ENCODE data around the gene TMEM263. TPM values are rescaled to one million over a fixed set of nuclear protein-coding genes. Genes with fewer than 3 reads are reported as not detected.
A peak's percentile ranks its signal among the peaks of the same experiment; 100 is the strongest.

Gene TMEM263
- polyA plus RNA-seq, 1 of the 3 experiments (the other 2 are of a cell fraction) = 16.9 TPM

DNA sequence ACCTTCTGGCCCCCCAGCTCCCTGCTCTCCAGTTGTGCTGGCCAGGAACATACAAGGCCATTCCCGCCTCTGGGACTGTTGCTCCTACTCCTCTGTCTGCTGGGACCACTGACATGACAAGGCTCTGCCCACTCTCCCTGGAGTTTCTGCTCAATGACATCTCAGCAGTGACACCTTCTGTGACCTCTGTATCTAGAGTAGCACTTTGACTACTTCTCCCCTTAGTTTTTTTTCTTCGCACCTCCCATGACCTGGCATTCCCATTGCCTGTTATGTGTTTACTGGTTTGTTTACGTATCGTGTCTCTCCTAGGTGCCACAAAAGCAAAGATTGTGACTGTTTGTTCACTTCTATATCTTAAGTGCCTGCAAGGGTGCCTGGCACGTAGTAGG is 40.1 kb upstream of the TMEM263 start:
- TF ChIP-seq, protein P1, sequence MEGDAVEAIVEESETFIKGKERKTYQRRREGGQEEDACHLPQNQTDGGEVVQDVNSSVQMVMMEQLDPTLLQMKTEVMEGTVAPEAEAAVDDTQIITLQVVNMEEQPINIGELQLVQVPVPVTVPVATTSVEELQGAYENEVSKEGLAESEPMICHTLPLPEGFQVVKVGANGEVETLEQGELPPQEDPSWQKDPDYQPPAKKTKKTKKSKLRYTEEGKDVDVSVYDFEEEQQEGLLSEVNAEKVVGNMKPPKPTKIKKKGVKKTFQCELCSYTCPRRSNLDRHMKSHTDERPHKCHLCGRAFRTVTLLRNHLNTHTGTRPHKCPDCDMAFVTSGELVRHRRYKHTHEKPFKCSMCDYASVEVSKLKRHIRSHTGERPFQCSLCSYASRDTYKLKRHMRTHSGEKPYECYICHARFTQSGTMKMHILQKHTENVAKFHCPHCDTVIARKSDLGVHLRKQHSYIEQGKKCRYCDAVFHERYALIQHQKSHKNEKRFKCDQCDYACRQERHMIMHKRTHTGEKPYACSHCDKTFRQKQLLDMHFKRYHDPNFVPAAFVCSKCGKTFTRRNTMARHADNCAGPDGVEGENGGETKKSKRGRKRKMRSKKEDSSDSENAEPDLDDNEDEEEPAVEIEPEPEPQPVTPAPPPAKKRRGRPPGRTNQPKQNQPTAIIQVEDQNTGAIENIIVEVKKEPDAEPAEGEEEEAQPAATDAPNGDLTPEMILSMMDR (IDR thresholded peaks at IDR 0.05) = no peak
- no peak for TF ChIP-seq SIN3A (IDR thresholded peaks at IDR 0.05; ENCODE audit: borderline replicate concordance, low read depth, low read length)
- Histone ChIP-seq H2AFZ (ENCODE audit: low read depth) (no peak overlapping the region), H3K9me3 (no peaks in the 10 kb centered on the region), H3K4me1 (ENCODE audit: control insufficient read depth in 1 of 2, insufficient read depth in 2 of 2, low read depth in 1 of 2, low read length in 1 of 2) (no peaks in the 10 kb centered on the region), H3K27me3 (ENCODE audit: insufficient read depth) (no peaks in the 10 kb centered on the region), H4K20me1 (ENCODE audit: insufficient read depth) (no peaks in the 10 kb centered on the region), H3K9me2 (no peaks in the 10 kb centered on the region), H3K9ac (no peak overlapping the region), H3K36me3 (replicated peaks in 1 of 2; ENCODE audit: control insufficient read depth in 1 of 2, insufficient read depth in 2 of 2, low read length in 1 of 2) (no peaks in the 10 kb centered on the region), H3K4me3 (ENCODE audit: low read depth in 2 of 2, low read length in 1 of 2) (no peak overlapping the region), H3K27ac (ENCODE audit: low read depth in 2 of 2, low read length in 1 of 2) (no peak overlapping the region), H3K79me2 (ENCODE audit: insufficient read depth) (no peaks in the 10 kb centered on the region), H3K4me2 (no peak overlapping the region), H3F3A (replicated peaks; ENCODE audit: insufficient read depth) (no peaks in the 10 kb centered on the region)
- no peak for DNase-seq
- ChIA-PET CTCF (interaction anchor here (0.6 to 2.7 kb wide), 3 partner anchors 12 to 558 kb away, joined by 3 to 7 read pairs (median 3); partner anchors contain the start of gene POLR3B), POLR2A (interaction anchor here (0.5 kb wide), 1 partner anchor 9 kb away, joined by 3 read pairs; no protein-coding TSS in a partner anchor)
- WGBS (ENCODE audit: low lambda C conversion rate) = 56% methylated on average over 5 of the region's 5 CpGs

DNA sequence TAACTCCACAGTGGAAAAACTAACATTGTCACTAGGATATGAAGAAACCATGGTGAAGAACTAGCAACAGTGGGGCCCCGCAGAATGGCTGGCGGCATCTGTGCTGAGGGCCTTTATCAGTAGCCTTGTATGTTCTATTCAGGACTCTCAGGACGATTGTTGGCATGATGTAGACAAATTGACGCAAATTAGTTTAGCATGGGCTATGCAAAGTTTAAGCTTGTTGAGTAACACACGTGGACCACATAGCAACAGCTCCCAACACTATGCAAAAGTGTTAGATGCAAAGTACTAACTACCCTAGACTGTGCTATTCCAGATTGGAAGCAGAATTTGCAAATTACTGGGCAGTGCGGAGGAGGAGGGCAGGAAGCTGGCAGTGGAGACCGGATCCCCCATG is 38.2 kb upstream of the TMEM263 start:
- TF ChIP-seq YY1 (IDR thresholded peaks at IDR 0.05; ENCODE audit: low read depth) (no peak), ELF1 (IDR thresholded peaks at IDR 0.05) (no peak), FOXJ3 (CRISPR knock-in tag; IDR thresholded peaks at IDR 0.05) (no peak), GABPA (IDR thresholded peaks at IDR 0.05; ENCODE audit: low read depth) (no peak), SIN3A (IDR thresholded peaks at IDR 0.05; ENCODE audit: borderline replicate concordance, low read depth, low read length) (no peak), RXRA (IDR thresholded peaks at IDR 0.05; ENCODE audit: borderline replicate concordance, low read depth) (no peak), FOSL2 (IDR thresholded peaks at IDR 0.05; ENCODE audit: borderline replicate concordance, low read depth) (no peak)
- H2AFZ ChIP-seq (ENCODE audit: low read depth) = no peak overlapping the region
- 68% methylated on average over 7 of the region's 7 CpGs for WGBS (ENCODE audit: low lambda C conversion rate)
- no peaks in the 10 kb centered on the region for H3F3A ChIP-seq (replicated peaks; ENCODE audit: insufficient read depth)
- H3K36me3 ChIP-seq (replicated peaks in 1 of 2; ENCODE audit: control insufficient read depth in 1 of 2, insufficient read depth in 2 of 2, low read length in 1 of 2) = no peaks in the 10 kb centered on the region
- no peaks in the 10 kb centered on the region for H3K9me2 ChIP-seq
- H3K4me1 ChIP-seq (ENCODE audit: control insufficient read depth in 1 of 2, insufficient read depth in 2 of 2, low read depth in 1 of 2, low read length in 1 of 2) = no peaks in the 10 kb centered on the region
- H3K4me2 ChIP-seq = no peak overlapping the region
- CTCF ChIA-PET = interaction anchor here (0.9 to 2.9 kb wide), 4 partner anchors 37 to 691 kb away, joined by 3 to 49 read pairs (median 20); partner anchors contain the start of gene POLR3B
- H3K9ac ChIP-seq = no peak overlapping the region
- DNase-seq = no peak
- no peak overlapping the region for H3K27ac ChIP-seq (ENCODE audit: low read depth in 2 of 2, low read length in 1 of 2)
- H3K4me3 ChIP-seq (ENCODE audit: low read depth in 2 of 2, low read length in 1 of 2) = no peak overlapping the region
- H3K79me2 ChIP-seq (ENCODE audit: insufficient read depth) = no peaks in the 10 kb centered on the region
- H3K9me3 ChIP-seq = no peaks in the 10 kb centered on the region
- H3K27me3 ChIP-seq (ENCODE audit: insufficient read depth) = no peaks in the 10 kb centered on the region
- no peaks in the 10 kb centered on the region for H4K20me1 ChIP-seq (ENCODE audit: insufficient read depth)
- POLR2A ChIA-PET = no interaction called here

DNA sequence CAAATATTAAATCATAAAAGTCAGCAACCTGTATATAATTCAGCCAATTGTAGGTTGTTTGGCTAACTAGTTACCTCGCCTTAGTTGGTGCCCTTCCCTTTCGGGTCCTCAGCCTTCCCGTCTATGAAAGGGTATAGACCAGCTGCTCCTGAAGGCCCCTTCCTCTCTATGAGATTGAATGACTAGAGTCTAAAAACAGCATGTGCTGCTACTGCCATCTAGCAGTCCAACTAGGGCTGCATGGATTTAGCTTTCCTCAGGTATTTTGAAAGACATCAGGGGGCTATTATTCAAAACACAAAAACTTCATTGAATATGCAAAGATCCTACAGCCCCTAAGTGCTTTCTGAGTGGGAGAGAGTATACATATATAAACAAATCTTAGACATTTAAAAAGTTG is 37.0 kb upstream of the TMEM263 start:
- no peaks in the 10 kb centered on the region for H3K9me2 ChIP-seq
- no peak overlapping the region; a peak in 1 of 4 replicates for H3K4me3 ChIP-seq (ENCODE audit: low read depth in 2 of 2, low read length in 1 of 2)
- no peak overlapping the region for H3K27ac ChIP-seq (ENCODE audit: low read depth in 2 of 2, low read length in 1 of 2)
- no peaks in the 10 kb centered on the region for H3F3A ChIP-seq (replicated peaks; ENCODE audit: insufficient read depth)
- H4K20me1 ChIP-seq (ENCODE audit: insufficient read depth) = no peaks in the 10 kb centered on the region
- POLR2A ChIA-PET = interaction anchor here (1.1 kb wide), 1 partner anchor 561 kb away, joined by 6 read pairs; the partner anchor contains the start of gene POLR3B
- no peak overlapping the region for H3K9ac ChIP-seq
- no peaks in the 10 kb centered on the region for H3K79me2 ChIP-seq (ENCODE audit: insufficient read depth)
- CTCF ChIA-PET = interaction anchor here (0.6 to 4.4 kb wide), 59 partner anchors 13 to 692 kb away, joined by 3 to 92 read pairs (median 4); partner anchors contain the start of genes POLR3B and TMEM263
- H3K27me3 ChIP-seq (ENCODE audit: insufficient read depth) = no peaks in the 10 kb centered on the region
- DNase-seq = peak; percentile 59
- no peak overlapping the region for H2AFZ ChIP-seq (ENCODE audit: low read depth)
- 20% methylated on average over 3 of the region's 3 CpGs for WGBS (ENCODE audit: low lambda C conversion rate)
- no peaks in the 10 kb centered on the region for H3K4me1 ChIP-seq (ENCODE audit: control insufficient read depth in 1 of 2, insufficient read depth in 2 of 2, low read depth in 1 of 2, low read length in 1 of 2)
- no peaks in the 10 kb centered on the region for H3K36me3 ChIP-seq (replicated peaks in 1 of 2; ENCODE audit: control insufficient read depth in 1 of 2, insufficient read depth in 2 of 2, low read length in 1 of 2)
- no peak overlapping the region for H3K4me2 ChIP-seq
- H3K9me3 ChIP-seq = no peaks in the 10 kb centered on the region
- TF ChIP-seq SIN3A (IDR thresholded peaks at IDR 0.05; ENCODE audit: borderline replicate concordance, low read depth, low read length) (no peak), GABPA (IDR thresholded peaks at IDR 0.05; ENCODE audit: low read depth) (no peak), ELF1 (IDR thresholded peaks at IDR 0.05) (no peak), TAF1 (IDR thresholded peaks at IDR 0.05; ENCODE audit: borderline replicate concordance, low read depth, low read length) (no peak), RAD21 (IDR thresholded peaks at IDR 0.05; ENCODE audit: low read length) (peak; percentile 88), TCF12 (IDR thresholded peaks at IDR 0.05) (no peak), MEF2A (IDR thresholded peaks at IDR 0.05; ENCODE audit: borderline replicate concordance, low read depth) (no peak)
- TF ChIP-seq, protein P2, sequence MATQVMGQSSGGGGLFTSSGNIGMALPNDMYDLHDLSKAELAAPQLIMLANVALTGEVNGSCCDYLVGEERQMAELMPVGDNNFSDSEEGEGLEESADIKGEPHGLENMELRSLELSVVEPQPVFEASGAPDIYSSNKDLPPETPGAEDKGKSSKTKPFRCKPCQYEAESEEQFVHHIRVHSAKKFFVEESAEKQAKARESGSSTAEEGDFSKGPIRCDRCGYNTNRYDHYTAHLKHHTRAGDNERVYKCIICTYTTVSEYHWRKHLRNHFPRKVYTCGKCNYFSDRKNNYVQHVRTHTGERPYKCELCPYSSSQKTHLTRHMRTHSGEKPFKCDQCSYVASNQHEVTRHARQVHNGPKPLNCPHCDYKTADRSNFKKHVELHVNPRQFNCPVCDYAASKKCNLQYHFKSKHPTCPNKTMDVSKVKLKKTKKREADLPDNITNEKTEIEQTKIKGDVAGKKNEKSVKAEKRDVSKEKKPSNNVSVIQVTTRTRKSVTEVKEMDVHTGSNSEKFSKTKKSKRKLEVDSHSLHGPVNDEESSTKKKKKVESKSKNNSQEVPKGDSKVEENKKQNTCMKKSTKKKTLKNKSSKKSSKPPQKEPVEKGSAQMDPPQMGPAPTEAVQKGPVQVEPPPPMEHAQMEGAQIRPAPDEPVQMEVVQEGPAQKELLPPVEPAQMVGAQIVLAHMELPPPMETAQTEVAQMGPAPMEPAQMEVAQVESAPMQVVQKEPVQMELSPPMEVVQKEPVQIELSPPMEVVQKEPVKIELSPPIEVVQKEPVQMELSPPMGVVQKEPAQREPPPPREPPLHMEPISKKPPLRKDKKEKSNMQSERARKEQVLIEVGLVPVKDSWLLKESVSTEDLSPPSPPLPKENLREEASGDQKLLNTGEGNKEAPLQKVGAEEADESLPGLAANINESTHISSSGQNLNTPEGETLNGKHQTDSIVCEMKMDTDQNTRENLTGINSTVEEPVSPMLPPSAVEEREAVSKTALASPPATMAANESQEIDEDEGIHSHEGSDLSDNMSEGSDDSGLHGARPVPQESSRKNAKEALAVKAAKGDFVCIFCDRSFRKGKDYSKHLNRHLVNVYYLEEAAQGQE (IDR thresholded peaks at IDR 0.05; ENCODE audit: low read depth, low read length) = no peak
- TF ChIP-seq, protein P1 (IDR thresholded peaks at IDR 0.05) = peak; percentile 62
